SU-DHL-6 (cell line): ENCODE measurements around the gene ARMH3.

Experiments used
- EZH2phosphoT487 ChIP-seq: fragments of 200-600 bp; sonication (generic), shearing (Covaris generic); conservative IDR thresholded peaks from 2 replicates; pipeline ENCODE4 v1.6.1; 2018; ENCODE audit warnings: mild to moderate bottlenecking, antibody characterized with exemption, low read length, moderate library complexity, mixed read lengths
- TF ChIP-seq, protein P1 (sequence below): fragments of 200-600 bp; sonication (generic); IDR thresholded peaks from one replicate; pipeline ENCODE4 v1.5.1; 2017; ENCODE audit warnings: antibody characterized with exemption, mild to moderate bottlenecking, low read length, moderate library complexity; ENCODE audit not compliant: insufficient read depth, poor library complexity, severe bottlenecking

DNA sequence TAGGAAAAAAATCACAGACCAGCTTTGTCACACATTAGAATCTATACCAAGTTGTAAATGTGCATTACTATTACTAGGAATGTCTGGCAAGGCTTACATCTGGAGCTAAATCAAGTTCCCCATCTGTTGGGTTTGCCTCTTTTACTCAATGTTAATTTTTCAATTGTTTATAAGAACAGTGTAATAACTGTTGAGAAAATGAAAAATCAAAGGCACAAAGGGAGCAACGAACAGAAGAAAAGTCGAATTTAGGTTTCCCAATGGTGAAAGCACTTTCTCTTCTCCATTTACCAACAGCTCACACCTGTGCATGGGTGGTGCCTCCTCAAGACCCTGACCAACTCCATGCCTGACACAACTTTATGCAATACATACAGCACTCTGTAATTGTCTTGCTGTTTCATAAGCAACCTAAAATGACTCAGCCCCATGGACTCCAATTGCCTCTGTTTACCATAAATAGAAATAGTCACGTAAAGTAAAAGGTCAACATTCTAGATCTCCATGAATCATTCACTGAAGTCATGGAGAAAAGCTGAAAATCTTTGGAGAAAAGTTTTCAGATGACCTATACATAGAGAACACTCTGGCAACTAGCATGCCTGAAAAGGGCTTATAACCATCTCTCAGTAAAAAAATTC lies 116.8 kb downstream of the ARMH3 start:
- TF ChIP-seq, protein P1, sequence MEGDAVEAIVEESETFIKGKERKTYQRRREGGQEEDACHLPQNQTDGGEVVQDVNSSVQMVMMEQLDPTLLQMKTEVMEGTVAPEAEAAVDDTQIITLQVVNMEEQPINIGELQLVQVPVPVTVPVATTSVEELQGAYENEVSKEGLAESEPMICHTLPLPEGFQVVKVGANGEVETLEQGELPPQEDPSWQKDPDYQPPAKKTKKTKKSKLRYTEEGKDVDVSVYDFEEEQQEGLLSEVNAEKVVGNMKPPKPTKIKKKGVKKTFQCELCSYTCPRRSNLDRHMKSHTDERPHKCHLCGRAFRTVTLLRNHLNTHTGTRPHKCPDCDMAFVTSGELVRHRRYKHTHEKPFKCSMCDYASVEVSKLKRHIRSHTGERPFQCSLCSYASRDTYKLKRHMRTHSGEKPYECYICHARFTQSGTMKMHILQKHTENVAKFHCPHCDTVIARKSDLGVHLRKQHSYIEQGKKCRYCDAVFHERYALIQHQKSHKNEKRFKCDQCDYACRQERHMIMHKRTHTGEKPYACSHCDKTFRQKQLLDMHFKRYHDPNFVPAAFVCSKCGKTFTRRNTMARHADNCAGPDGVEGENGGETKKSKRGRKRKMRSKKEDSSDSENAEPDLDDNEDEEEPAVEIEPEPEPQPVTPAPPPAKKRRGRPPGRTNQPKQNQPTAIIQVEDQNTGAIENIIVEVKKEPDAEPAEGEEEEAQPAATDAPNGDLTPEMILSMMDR, result no peak
- TF ChIP-seq EZH2phosphoT487, result no peak
